Bronchial epithelial cell (primary cell): ENCODE results near the gene SPATS2L. TPM values are rescaled to one million over a fixed set of nuclear protein-coding genes. Genes with fewer than 3 reads are reported as not detected.
A peak's percentile ranks its signal among the peaks of the same experiment; 100 is the strongest.

ENCODE experiments used
- DNase-seq: peaks from one replicate; pipeline ENCODE4 v3.0.0-alpha.2; 2010; ENCODE audit warnings: low read depth
- FAIRE-seq: peaks from 2 replicates; lab custom pipeline; 2011; peaks lifted over from hg19 to GRCh38; lab: Jason Lieb, UNC
- H3K27me3 ChIP-seq: 2 replicates; pipeline ENCODE4 v1.5.1; 2011; ENCODE audit warnings: low read length; ENCODE audit not compliant: control insufficient read depth, insufficient read depth
- H3K36me3 ChIP-seq: 2 replicates; pipeline ENCODE4 v1.5.1; 2011; ENCODE audit warnings: low read length; ENCODE audit not compliant: control insufficient read depth, insufficient read depth
- H3K4me3 ChIP-seq: 2 replicates; pipeline ENCODE4 v1.5.1; 2011; ENCODE audit warnings: mild to moderate bottlenecking, low read depth, low read length, control low read depth
- CTCF ChIP-seq: IDR thresholded peaks from 2 replicates; pipeline ENCODE4 v1.5.1; 2011; ENCODE audit warnings: mild to moderate bottlenecking, moderate library complexity, low read length, control low read depth, inconsistent platforms; ENCODE audit not compliant: insufficient read depth, severe bottlenecking
- total RNA-seq: library from RNA; depleted of rRNA; stranded (reverse); fragments of >200 nt; gene quantifications from 2 replicates; pipeline ENCODE4 v1.2.1, GENCODE V29; 2014

Gene SPATS2L
- total RNA-seq, 1 donor from 2014 or later, result 37.6 TPM

GRCh38 chr2:200364620-200365019 lies 58.1 kb downstream of the SPATS2L start:
- DNase-seq (no peak), FAIRE-seq (no peak)
- Histone ChIP-seq H3K36me3 (peaks cover 2% of the 10 kb centered on the region), H3K4me3 (no peak overlapping the region), H3K27me3 (no peaks in the 10 kb centered on the region)
- TF ChIP-seq CTCF, result no peak

GRCh38 chr2:200365209-200365608 lies 58.7 kb downstream of the SPATS2L start:
- TF ChIP-seq CTCF, result no peak
- Histone ChIP-seq H3K27me3 (no peaks in the 10 kb centered on the region), H3K36me3 (peaks cover 2% of the 10 kb centered on the region), H3K4me3 (no peak overlapping the region)
- FAIRE-seq, result no peak
- no peak for DNase-seq

GRCh38 chr2:200367155-200367554 lies 60.7 kb downstream of the SPATS2L start:
- DNase-seq, result no peak
- no peak for FAIRE-seq
- TF ChIP-seq CTCF, result no peak
- H3K27me3 ChIP-seq, result no peaks in the 10 kb centered on the region
- no peak overlapping the region for H3K4me3 ChIP-seq
- H3K36me3 ChIP-seq, result peaks cover 1% of the 10 kb centered on the region

- no peak for FAIRE-seq
- DNase-seq, result peak; percentile 63
- Histone ChIP-seq H3K4me3 (no peak overlapping the region), H3K27me3 (no peaks in the 10 kb centered on the region), H3K36me3 (no peaks in the 10 kb centered on the region)
- TF ChIP-seq CTCF, result no peak
Observed at GRCh38 chr2:200369886-200370285, 63.4 kb downstream of the SPATS2L start.

GRCh38 chr2:200373231-200373630 lies 66.7 kb downstream of the SPATS2L start:
- H3K27me3 ChIP-seq, result no peaks in the 10 kb centered on the region
- no peak for TF ChIP-seq CTCF
- DNase-seq (peak; percentile 51), FAIRE-seq (no peak)
- H3K4me3 ChIP-seq, result no peak overlapping the region
- no peaks in the 10 kb centered on the region for H3K36me3 ChIP-seq

- no peak for TF ChIP-seq CTCF
- DNase-seq, result peak; percentile 74
- peak overlapping the region; percentile 1 for H3K4me3 ChIP-seq
- FAIRE-seq, result no peak
- no peaks in the 10 kb centered on the region for H3K27me3 ChIP-seq
- H3K36me3 ChIP-seq, result no peaks in the 10 kb centered on the region
Observed at GRCh38 chr2:200373973-200374416, 67.5 kb downstream of the SPATS2L start.
